DND-41 (cell line): ENCODE data around the gene XCL1.

Source experiments
- ATAC-seq: fragments of 200-7000 bp; cut with Tn5 transposase; 3 replicates; pipeline ENCODE4 v1.9.1; 2021; ENCODE audit warnings: low read depth; ENCODE audit not compliant: insufficient read depth
- DNase-seq: peaks from one replicate; pipeline ENCODE4 v3.0.0-alpha.2; 2020
- H2AFZ ChIP-seq: 2 replicates; pipeline ENCODE4 v1.6.0; 2012; ENCODE audit warnings: low read depth, low read length
- H3K27ac ChIP-seq: 2 replicates; pipeline ENCODE4 v1.5.1; 2012; ENCODE audit warnings: low read length, inconsistent platforms
- H3K27me3 ChIP-seq: fragments of 200-600 bp; sonication (generic); 2 replicates; pipeline ENCODE4 v1.6.0; 2012; ENCODE audit warnings: low read length, mild to moderate bottlenecking, inconsistent platforms; ENCODE audit not compliant: insufficient read depth, poor library complexity
- H3K36me3 ChIP-seq: 2 replicates; pipeline ENCODE4 v1.5.1; 2012; ENCODE audit warnings: low read length, inconsistent platforms; ENCODE audit not compliant: insufficient read depth
- H3K4me1 ChIP-seq: 2 replicates; pipeline ENCODE4 v1.5.1; 2012; ENCODE audit warnings: mild to moderate bottlenecking, low read length; ENCODE audit not compliant: insufficient read depth
- H3K4me2 ChIP-seq: 2 replicates; pipeline ENCODE4 v1.6.0; 2012; ENCODE audit warnings: mild to moderate bottlenecking, moderate library complexity, low read length, inconsistent platforms; ENCODE audit not compliant: insufficient read depth
- H3K4me3 ChIP-seq, 2 experiments: fragments of 200-600 bp in 1 of 2; shearing (Covaris generic) in 1 of 2; 2 replicates each; pipeline ENCODE4 v1.5.1; 2012 to 2016; ENCODE audit warnings: inconsistent platforms in 2 of 2, low read length in 2 of 2, mild to moderate bottlenecking in 2 of 2, low read depth in 1 of 2, moderate library complexity in 1 of 2
- H3K79me2 ChIP-seq: 2 replicates; pipeline ENCODE4 v1.6.0; 2012; ENCODE audit warnings: low read length, inconsistent platforms; ENCODE audit not compliant: insufficient read depth
- H3K9ac ChIP-seq: 2 replicates; pipeline ENCODE4 v1.6.0; 2012; ENCODE audit warnings: low read depth, mild to moderate bottlenecking, inconsistent platforms, low read length, moderate library complexity
- H3K9me3 ChIP-seq: 2 replicates; pipeline ENCODE4 v1.5.1; 2012; ENCODE audit warnings: low read length, moderate library complexity, mild to moderate bottlenecking, inconsistent platforms; ENCODE audit not compliant: insufficient read depth, severe bottlenecking
- H4K20me1 ChIP-seq: 2 replicates; pipeline ENCODE4 v1.6.0; 2012; ENCODE audit warnings: low read length; ENCODE audit not compliant: insufficient read depth
- CTCF ChIP-seq: IDR thresholded peaks from 2 replicates; pipeline ENCODE4 v1.5.1; 2012; ENCODE audit warnings: borderline replicate concordance, low read length, moderate library complexity, mild to moderate bottlenecking; ENCODE audit not compliant: poor library complexity, severe bottlenecking; ENCODE audit errors: extremely low read depth
- EZH2 ChIP-seq: IDR thresholded peaks from 3 replicates; pipeline ENCODE4 v1.6.1; 2012; ENCODE audit warnings: borderline replicate concordance, low read depth, mild to moderate bottlenecking, moderate library complexity, low read length, inconsistent platforms; ENCODE audit not compliant: severe bottlenecking

The XCL1 gene

GRCh38 chr1:168628807-168629206, 52.4 kb downstream of the XCL1 start:
- Histone ChIP-seq H3K27ac (no peak overlapping the region), H3K4me3 (no peak overlapping the region), H3K4me1 (no peaks in the 10 kb centered on the region), H3K27me3 (no peaks in the 10 kb centered on the region), H3K36me3 (no peaks in the 10 kb centered on the region), H3K9ac (no peak overlapping the region), H3K79me2 (no peaks in the 10 kb centered on the region), H3K4me2 (no peak overlapping the region), H4K20me1 (no peaks in the 10 kb centered on the region), H3K9me3 (no peaks in the 10 kb centered on the region), H2AFZ (no peak overlapping the region)
- no peak for ATAC-seq
- no peak for TF ChIP-seq CTCF
- no peak for TF ChIP-seq EZH2
- no peak for DNase-seq

- Histone ChIP-seq H3K9ac (no peak overlapping the region), H3K9me3 (no peaks in the 10 kb centered on the region), H2AFZ (no peak overlapping the region), H3K79me2 (no peaks in the 10 kb centered on the region), H3K4me1 (no peaks in the 10 kb centered on the region), H3K4me3 (no peak overlapping the region), H3K27ac (no peak overlapping the region), H3K4me2 (no peak overlapping the region), H3K27me3 (no peaks in the 10 kb centered on the region), H4K20me1 (no peaks in the 10 kb centered on the region), H3K36me3 (no peaks in the 10 kb centered on the region)
- ATAC-seq (no peak), DNase-seq (no peak)
- no peak for TF ChIP-seq CTCF
- no peak for TF ChIP-seq EZH2
These were observed 53.1 kb downstream of the XCL1 start for GRCh38 chr1:168629466-168629865.
